ENCODE results near the gene NTHL1. TPM values are rescaled to one million over a fixed set of nuclear protein-coding genes. Genes with fewer than 3 reads are reported as not detected.

The NTHL1 gene
- total and polyA plus RNA-seq, 9 of the 15 experiments (the other 6 are each of a cell fraction or from before 2014, with no cell fraction given), result 1.1 to 58.8 (median 17.6) TPM

- no peak for DNase-seq (ENCODE audit: extremely low read depth in 1 of 4, low spot score in 3 of 4)
- in situ Hi-C loops (cut with MboI), result no loop called here
- Histone ChIP-seq H2AFZ (ENCODE audit: low read depth, low read length) (no peak overlapping the region), H3K36me3 (ENCODE audit: control insufficient read depth, insufficient read depth, low read length) (peaks cover 18% of the 10 kb centered on the region; the same call in 1 of the 3 replicates), H3K27me3 (ENCODE audit: control insufficient read depth in 2 of 2, insufficient read depth in 2 of 2, low read length in 2 of 2) (no peaks in the 10 kb centered on the region), H3K9ac (ENCODE audit: insufficient read depth in 1 of 2, low read depth in 2 of 2, low read length in 2 of 2) (peak overlapping the region in 1 of 2 experiments; percentile 81; a peak in 2 of 4 replicates), H3K9me1 (ENCODE audit: control insufficient read depth, insufficient read depth, low read length) (no peaks in the 10 kb centered on the region), H3K79me2 (ENCODE audit: control insufficient read depth, insufficient read depth, low read length) (peaks cover 8% of the 10 kb centered on the region; the same call in 1 of the 3 replicates), H3K27ac (ENCODE audit: extremely low read depth, low read depth, low read length) (no peak overlapping the region), H3K4me3 (no peak overlapping the region), H3K4me1 (replicated peaks in 1 of 2; ENCODE audit: control insufficient read depth in 2 of 2, insufficient read depth in 2 of 2, low read length in 2 of 2) (peaks cover 14 to 89% of the 10 kb centered on the region in 2 experiments), H3K9me3 (replicated peaks; ENCODE audit: control insufficient read depth, insufficient read depth, low read depth, low read length) (no peaks in the 10 kb centered on the region), H4K20me1 (replicated peaks; ENCODE audit: control insufficient read depth, insufficient read depth, low read length) (no peaks in the 10 kb centered on the region), H3K4me2 (ENCODE audit: insufficient read depth, low read length) (no peak overlapping the region)
- CTCF ChIA-PET (ENCODE audit: low intra/inter-chr PET ratio), result no interaction called here
- no peak for TF ChIP-seq ZNF274 (IDR thresholded peaks at IDR 0.05; ENCODE audit: borderline replicate concordance, low read depth, low read length)
- TF ChIP-seq NFIC (IDR thresholded peaks at IDR 0.05), result peak; percentile 83
- 0 out of 2 replicates have a peak, but pooled peaks have one; percentile 20 for TF ChIP-seq ZFX (CRISPR knock-in tag; IDR thresholded peaks at IDR 0.05)
- TF ChIP-seq VEZF1 (CRISPR knock-in tag; IDR thresholded peaks at IDR 0.05), result 0 out of 2 replicates have a peak, but pooled peaks have one; percentile 17
- TF ChIP-seq, protein P1, sequence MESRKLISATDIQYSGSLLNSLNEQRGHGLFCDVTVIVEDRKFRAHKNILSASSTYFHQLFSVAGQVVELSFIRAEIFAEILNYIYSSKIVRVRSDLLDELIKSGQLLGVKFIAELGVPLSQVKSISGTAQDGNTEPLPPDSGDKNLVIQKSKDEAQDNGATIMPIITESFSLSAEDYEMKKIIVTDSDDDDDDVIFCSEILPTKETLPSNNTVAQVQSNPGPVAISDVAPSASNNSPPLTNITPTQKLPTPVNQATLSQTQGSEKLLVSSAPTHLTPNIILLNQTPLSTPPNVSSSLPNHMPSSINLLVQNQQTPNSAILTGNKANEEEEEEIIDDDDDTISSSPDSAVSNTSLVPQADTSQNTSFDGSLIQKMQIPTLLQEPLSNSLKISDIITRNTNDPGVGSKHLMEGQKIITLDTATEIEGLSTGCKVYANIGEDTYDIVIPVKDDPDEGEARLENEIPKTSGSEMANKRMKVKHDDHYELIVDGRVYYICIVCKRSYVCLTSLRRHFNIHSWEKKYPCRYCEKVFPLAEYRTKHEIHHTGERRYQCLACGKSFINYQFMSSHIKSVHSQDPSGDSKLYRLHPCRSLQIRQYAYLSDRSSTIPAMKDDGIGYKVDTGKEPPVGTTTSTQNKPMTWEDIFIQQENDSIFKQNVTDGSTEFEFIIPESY (CRISPR knock-in tag; IDR thresholded peaks at IDR 0.05), result peak; percentile 51
- TF ChIP-seq ZBTB7A (IDR thresholded peaks at IDR 0.05; ENCODE audit: borderline replicate concordance, control insufficient read depth, low read depth, low read length), result 0 out of 2 replicates have a peak, but pooled peaks have one; percentile 15
- peak; percentile 30; the same call in 1 of the 2 replicates for TF ChIP-seq RBFOX2 (IDR thresholded peaks at IDR 0.05; ENCODE audit: low read depth, low read length)
- TF ChIP-seq JUNB (CRISPR knock-in tag; conservative IDR thresholded peaks at IDR 0.05), result no peak
- intact Hi-C loops (cut with micrococcal nuclease), result no loop called here
- ATAC-seq, result no peak
- 72% methylated on average over 30 of the region's 34 CpGs for WGBS (ENCODE audit: insufficient coverage, low coverage, missing lambda C conversion rate)
- BruUV-seq (replicated peaks), result no TSS peak
- no peak for FAIRE-seq
- POLR2A ChIA-PET, result interaction anchor here (0.5 to 1.1 kb wide), 2 partner anchors 20 to 215 kb away, joined by 3 read pairs; no protein-coding TSS in a partner anchor
Observed at GRCh38 chr16:2035431-2036199, 12.0 kb downstream of the NTHL1 start.

Measured in K562 (cell line).